ENCODE measurements around the gene ATG4B. TPM values are rescaled to one million over a fixed set of nuclear protein-coding genes. Genes with fewer than 3 reads are reported as not detected.

The ATG4B gene
- total and polyA plus RNA-seq, 9 of the 15 experiments (the other 6 are each of a cell fraction or from before 2014, with no cell fraction given): 5.9 to 58.8 (median 35.6) TPM

DNA sequence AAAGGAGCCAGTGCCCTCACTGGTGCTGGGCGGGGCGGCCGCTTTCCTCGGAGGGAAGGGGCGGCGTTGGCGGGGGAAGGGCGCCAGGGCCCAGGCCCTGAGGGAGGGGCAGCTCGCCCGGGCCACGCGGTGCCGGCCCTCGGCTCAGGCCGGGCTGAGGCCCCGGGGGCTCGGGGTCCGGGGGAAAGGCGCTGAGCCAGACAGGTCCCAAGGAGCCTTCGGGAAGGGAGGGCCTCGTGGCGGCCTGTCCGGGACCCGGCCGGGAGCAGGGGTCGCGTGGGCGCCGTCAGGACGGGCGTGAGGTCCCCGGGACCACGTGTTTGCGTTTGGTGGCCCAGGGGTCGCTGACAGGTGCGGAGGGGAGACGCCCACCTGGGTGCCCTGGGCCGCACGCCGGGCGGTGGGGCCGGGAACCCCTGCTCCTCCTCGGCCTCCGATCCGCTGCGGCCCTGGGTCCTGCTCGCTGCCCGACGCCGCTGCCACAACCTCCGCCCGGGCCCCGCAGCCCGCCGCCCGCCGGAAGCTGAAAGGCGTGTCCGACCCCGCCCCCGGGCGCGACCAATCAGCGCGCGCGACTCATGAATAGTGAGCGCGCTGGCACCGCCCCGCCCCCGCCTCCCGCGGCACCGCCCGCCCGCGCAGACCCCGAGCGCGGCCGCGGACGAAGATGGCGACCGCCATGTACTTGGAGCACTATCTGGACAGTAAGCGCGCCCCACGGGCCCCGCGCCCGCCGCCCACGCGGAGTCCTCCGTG, 64.1 kb downstream of the ATG4B start, which contains the start of gene ING5 (continued):
- TF ChIP-seq NONO (IDR thresholded peaks at IDR 0.05; ENCODE audit: low read depth in 2 of 2, low read length in 1 of 2) (peak in 1 of 2 experiments; percentile 12; a peak in 1 of 4 replicates), BDP1 (IDR thresholded peaks at IDR 0.05; ENCODE audit: insufficient read depth, insufficient read length) (no peak), FIP1L1 (IDR thresholded peaks at IDR 0.05; ENCODE audit: low read depth, low read length, poor library complexity, severe bottlenecking) (peak; percentile 55), HNRNPH1 (optimal IDR thresholded peaks at IDR 0.05; ENCODE audit: low read depth, low read length) (no peak), SMAD2 (IDR thresholded peaks at IDR 0.05; ENCODE audit: low read depth, low read length) (no peak), CBX5 (IDR thresholded peaks at IDR 0.05; ENCODE audit: borderline replicate concordance, low read depth) (no peak), NCOA2 (IDR thresholded peaks at IDR 0.05; ENCODE audit: partially characterized antibody in 2 of 2) (no peak), ZNF165 (CRISPR knock-in tag; IDR thresholded peaks at IDR 0.05; ENCODE audit: borderline replicate concordance) (no peak), NR1H2 (CRISPR knock-in tag; IDR thresholded peaks at IDR 0.05) (no peak), DPF2 (IDR thresholded peaks at IDR 0.05) (no peak), ZFX (CRISPR knock-in tag; IDR thresholded peaks at IDR 0.05) (peak; percentile 79), XRCC5 (IDR thresholded peaks at IDR 0.05; ENCODE audit: low read depth, low read length) (0 out of 2 replicates have a peak, but pooled peaks have one; percentile 58), PHTF2 (CRISPR knock-in tag; IDR thresholded peaks at IDR 0.05) (no peak), DIDO1 (tag; IDR thresholded peaks at IDR 0.05; ENCODE audit: low read depth) (no peak), ZNF197 (CRISPR knock-in tag; IDR thresholded peaks at IDR 0.05; ENCODE audit: low read depth) (no peak), SRSF7 (optimal IDR thresholded peaks at IDR 0.05; ENCODE audit: low read depth, low read length) (no peak), CTBP1 (IDR thresholded peaks at IDR 0.05; ENCODE audit: borderline replicate concordance) (peak; percentile 36; the same call in 1 of the 2 replicates), ZNF76 (CRISPR knock-in tag; IDR thresholded peaks at IDR 0.05; ENCODE audit: borderline replicate concordance) (peak; percentile 38; the same call in 1 of the 2 replicates), POLR2B (IDR thresholded peaks at IDR 0.05; ENCODE audit: low read depth, partially characterized antibody) (no peak), RBBP5 (IDR thresholded peaks at IDR 0.05; ENCODE audit: borderline replicate concordance, insufficient read depth, low read length, poor library complexity, severe bottlenecking) (peak; percentile 32), NFE2L1 (tag; IDR thresholded peaks at IDR 0.05; ENCODE audit: borderline replicate concordance, low read depth) (no peak), CC2D1A (IDR thresholded peaks at IDR 0.05) (no peak)
- TF ChIP-seq, protein P1, sequence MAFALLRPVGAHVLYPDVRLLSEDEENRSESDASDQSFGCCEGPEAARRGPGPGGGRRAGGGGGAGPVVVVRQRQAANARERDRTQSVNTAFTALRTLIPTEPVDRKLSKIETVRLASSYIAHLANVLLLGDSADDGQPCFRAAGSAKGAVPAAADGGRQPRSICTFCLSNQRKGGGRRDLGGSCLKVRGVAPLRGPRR (CRISPR knock-in tag; IDR thresholded peaks at IDR 0.05): no peak
- TF ChIP-seq, protein P2, sequence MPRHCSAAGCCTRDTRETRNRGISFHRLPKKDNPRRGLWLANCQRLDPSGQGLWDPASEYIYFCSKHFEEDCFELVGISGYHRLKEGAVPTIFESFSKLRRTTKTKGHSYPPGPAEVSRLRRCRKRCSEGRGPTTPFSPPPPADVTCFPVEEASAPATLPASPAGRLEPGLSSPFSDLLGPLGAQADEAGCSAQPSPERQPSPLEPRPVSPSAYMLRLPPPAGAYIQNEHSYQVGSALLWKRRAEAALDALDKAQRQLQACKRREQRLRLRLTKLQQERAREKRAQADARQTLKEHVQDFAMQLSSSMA (CRISPR knock-in tag; IDR thresholded peaks at IDR 0.05): peak; percentile 63; the same call in 1 of the 2 replicates
- TF ChIP-seq, protein P3, sequence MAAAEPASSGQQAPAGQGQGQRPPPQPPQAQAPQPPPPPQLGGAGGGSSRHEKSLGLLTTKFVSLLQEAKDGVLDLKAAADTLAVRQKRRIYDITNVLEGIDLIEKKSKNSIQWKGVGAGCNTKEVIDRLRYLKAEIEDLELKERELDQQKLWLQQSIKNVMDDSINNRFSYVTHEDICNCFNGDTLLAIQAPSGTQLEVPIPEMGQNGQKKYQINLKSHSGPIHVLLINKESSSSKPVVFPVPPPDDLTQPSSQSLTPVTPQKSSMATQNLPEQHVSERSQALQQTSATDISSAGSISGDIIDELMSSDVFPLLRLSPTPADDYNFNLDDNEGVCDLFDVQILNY (CRISPR knock-in tag; IDR thresholded peaks at IDR 0.05): no peak; the same call in 1 of the 2 replicates
- TF ChIP-seq, protein P4, sequence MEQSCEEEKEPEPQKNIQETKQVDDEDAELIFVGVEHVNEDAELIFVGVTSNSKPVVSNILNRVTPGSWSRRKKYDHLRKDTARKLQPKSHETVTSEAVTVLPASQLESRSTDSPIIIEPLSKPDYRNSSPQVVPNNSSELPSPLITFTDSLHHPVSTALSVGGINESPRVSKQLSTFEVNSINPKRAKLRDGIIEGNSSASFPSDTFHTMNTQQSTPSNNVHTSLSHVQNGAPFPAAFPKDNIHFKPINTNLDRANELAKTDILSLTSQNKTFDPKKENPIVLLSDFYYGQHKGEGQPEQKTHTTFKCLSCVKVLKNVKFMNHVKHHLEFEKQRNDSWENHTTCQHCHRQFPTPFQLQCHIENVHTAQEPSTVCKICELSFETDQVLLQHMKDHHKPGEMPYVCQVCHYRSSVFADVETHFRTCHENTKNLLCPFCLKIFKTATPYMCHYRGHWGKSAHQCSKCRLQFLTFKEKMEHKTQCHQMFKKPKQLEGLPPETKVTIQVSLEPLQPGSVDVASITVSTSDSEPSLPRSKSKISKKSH (CRISPR knock-in tag; IDR thresholded peaks at IDR 0.05): 0 out of 2 replicates have a peak, but pooled peaks have one; percentile 17
